IPS-11a (cell line): ENCODE measurements around the gene NOS2.
"Not testable (repeated sequence)": the region's sequence is repeated elsewhere in the genome, so short reads cannot be mapped to it uniquely, and the experiment has no call there.

Experiments
- H3K4me3 ChIP-seq: one replicate; pipeline ENCODE4 v1.5.1; 2013; ENCODE audit warnings: low read depth, low read length, control low read depth

Gene NOS2

DNA sequence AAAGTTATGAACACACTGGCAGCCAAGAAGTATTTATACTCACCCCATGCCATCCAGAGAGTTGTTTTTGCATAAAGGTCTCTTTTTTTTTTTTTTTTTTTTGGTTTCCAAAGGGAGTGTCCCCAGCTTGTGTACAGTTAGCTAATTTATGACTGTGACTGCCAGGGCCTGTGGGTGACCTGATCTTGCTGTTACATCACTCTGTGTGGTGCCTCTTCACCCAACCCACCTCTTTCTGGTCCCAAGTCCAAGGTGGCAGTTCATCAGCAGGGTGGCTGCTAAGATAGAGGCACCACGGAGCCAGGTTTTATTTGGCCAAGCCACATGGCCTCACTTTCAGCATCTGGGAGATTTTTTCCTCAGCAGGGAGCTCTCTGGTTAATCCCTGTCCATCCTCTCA is at the start of gene NOS2:
NOS2 (minus strand) TSS at position 8 of the 400 bp plus-strand sequence. CDS start 1,720 bp downstream, outside the sequence.
- H3K4me3 ChIP-seq: no peak within 1 kb of the TSS

DNA sequence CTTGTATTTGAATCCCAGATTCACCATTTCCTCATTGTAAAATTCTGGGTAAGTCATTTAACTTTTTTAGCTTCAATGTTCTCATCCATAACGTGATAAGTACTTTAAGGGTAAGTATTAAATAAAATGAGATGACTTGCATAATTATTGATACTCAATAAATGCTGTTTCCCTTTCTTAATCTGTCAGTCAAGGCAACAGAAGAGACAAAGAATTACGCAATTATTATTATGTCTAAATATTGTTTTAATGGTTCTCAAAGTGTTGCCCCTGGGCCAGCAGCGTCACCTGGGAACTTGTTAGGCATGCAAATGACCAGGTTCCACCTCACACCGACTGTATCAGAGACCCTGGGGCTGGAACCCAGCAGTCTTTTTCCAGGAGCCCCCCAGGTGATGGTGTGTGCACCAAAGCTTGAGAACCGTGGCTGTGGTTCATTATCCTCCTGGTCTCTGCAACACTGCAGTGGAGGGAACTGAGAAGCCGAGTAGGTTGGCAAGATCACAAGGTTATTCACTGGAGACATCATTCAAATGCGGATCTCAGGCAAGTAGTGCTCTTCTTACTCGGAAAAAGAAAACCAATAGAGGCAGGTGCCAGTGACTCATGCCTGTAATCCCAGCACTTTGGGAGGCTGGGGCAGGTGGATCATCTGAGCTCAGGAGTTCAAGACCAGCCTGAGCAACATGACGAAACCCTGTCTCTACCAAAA is 49.3 kb upstream of the NOS2 start:
- H3K4me3 ChIP-seq: no peak overlapping the region

DNA sequence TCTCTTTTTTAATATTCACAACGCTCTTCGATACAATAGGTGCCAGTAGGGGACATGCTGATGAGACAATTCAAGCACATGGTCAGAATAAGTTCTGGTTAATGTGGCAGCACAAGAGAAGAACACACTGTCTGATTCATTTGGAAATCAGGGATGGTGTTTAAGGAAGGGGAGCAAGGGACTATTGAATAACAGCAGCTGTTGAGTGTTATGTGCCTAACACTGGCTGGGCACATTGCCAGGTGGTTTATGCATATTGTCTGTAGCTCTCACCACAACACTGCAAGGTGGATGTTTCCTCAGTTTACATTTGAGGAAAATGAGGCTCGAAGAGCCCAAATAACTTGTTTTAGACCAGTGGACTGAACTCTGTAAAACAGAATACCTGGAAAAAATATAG is 48.6 kb upstream of the NOS2 start:
- no peak overlapping the region for H3K4me3 ChIP-seq

- not testable (repeated sequence) for H3K4me3 ChIP-seq
Measured at GRCh38 chr17:27846808-27847307, 46.5 kb upstream of the NOS2 start.

DNA sequence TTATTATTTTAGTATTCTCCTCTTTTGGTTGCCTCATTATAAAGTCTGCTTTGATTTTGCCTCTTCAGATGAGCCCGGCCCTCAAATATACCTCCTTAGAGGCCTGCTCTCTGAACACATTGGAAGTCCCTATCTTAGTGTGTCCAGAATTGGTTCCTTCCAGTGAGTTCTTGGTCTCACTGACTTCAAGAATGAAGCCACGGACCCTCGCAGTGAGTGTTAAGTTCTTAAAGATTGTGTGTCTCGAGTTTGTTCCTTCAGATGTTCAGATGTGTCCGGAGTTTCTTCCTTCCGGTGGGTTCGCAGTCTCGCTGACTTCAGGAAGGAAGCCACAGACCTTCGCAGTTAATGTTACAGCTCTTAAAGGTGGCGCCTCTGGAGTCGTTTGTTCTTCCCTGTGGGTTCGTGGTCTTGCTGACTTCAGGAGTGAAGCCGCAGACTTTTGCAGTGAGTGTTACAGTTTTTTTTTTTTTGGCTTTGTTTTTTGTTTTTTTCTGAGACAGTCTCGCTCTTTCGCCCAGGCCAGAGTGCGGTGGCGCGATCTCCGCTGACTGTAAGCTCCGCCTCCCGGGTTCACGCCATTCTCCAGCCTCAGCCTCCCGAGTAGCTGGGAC is 45.8 kb upstream of the NOS2 start:
- H3K4me3 ChIP-seq: no peak overlapping the region

DNA sequence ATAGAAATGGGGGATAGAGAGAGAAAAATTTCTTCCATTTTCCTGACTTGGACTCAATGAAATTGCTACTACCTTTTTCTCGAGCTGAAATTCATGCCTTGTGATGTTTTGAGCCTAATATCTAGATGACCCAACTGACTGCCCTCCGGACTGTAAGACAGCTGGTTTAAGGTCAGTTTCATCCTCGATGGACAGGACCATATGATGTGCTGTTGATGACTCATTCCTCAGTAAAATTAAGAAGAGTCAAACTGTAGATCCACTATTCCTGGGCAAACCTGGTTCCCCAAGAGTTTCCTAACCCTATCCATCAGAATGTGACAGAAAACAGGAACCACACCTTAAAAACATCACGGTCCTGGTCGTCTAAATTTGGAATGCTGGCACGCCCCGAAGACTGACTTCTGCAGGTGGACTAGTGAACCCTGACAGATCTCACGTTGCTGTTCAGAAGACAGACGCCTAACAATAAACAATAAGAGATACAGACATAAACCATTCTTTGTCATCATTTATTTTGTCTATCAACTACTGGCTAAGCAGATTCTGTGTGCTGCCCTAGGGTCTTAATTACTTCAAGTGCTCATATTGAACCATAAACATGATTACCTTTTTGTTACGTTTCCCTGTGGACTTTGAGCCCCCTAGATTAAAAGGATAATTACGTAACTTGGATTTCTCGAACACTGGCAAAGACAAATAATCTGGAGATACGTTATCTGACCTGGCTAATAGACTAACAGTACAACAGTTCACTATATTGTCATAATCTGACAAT is 45.1 kb upstream of the NOS2 start:
- H3K4me3 ChIP-seq: no peak overlapping the region

- H3K4me3 ChIP-seq: no peak overlapping the region
Measured at GRCh38 chr17:27840688-27841087, 40.4 kb upstream of the NOS2 start.

- H3K4me3 ChIP-seq: not testable (repeated sequence)
Measured at GRCh38 chr17:27840406-27840678, 40.0 kb upstream of the NOS2 start.

DNA sequence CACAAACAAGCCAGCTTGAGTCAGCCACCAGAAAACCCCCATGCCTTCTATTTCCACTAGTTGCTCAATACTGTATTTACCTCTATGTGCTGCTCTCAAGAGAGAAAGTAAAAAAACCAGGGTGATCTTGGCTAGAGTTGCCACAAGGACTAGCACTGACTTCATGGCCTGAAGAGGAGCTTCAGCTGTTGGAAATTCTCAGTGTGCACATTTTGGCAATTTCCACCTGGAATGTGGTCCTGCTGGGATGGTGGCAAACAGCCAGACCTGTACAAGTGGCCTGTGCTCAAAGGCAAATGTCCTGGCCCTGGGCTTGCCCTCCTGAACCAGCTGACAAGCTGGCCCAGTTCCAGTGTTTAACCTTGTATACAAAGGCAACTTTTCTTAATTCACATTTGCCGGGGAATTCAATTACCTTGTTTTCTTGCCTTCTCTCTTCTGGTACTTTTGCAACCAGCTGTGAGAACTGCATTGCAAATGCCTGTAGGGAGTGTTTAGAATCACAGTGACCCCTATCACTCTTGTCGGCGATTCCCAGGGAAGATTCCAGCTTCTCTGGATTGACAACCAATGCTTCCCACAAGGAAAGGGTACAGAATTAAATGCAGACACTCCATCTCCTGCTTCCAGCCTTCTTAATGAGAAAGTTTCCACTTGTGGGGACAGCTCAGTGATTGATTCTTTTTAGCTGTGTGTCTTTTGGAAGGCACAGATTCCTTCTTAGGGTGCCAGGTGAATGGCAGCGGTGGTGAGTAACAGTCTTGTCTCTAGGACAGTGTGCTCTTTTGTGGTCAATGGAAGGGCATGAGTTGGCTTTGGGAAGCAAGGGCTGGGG is 39.5 kb upstream of the NOS2 start:
- H3K4me3 ChIP-seq: not testable (repeated sequence)

- H3K4me3 ChIP-seq: not testable (repeated sequence)
Measured at GRCh38 chr17:27838607-27839006, 38.3 kb upstream of the NOS2 start.

DNA sequence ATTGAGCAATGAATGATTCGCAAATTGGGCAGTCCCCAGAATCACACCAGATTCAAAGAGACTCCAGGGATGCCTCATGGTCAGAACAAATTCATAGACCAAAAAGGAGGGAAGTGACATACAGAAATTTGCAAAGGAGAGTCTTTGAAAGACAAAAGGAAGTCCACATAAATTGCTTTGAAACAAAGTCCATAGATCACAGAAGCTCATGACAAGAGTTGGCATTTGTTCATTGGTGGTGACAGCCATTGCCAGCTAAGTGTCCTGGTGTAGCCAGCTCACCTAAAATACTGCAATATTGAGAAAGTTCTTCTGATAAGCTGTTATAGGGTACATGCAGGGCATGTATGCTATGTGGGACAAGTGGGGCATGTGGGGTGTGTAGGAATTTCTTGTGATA is 37.4 kb upstream of the NOS2 start:
- not testable (repeated sequence) for H3K4me3 ChIP-seq

DNA sequence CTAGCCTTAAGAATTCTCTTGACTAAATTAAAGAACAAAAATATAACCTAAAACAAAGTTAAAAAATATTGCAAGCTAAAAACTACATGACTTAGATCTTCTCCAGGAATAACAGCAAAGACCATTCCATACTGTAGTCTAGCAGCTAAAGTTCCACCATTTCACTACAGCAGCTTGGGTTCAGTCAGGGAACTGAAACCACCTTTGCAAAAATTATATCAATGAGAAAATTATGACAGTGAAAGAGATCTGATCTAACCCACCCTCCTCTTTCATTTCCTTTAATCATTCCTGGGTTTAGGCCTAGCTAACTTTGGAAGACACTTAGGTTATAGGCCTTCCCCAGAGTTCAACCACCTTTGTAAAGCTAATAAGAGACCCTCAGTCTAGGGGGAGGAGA is 36.3 kb upstream of the NOS2 start:
- no peak overlapping the region for H3K4me3 ChIP-seq

GRCh38 chr17:27834571-27834970 is 34.2 kb upstream of the NOS2 start:
- no peak overlapping the region for H3K4me3 ChIP-seq

DNA sequence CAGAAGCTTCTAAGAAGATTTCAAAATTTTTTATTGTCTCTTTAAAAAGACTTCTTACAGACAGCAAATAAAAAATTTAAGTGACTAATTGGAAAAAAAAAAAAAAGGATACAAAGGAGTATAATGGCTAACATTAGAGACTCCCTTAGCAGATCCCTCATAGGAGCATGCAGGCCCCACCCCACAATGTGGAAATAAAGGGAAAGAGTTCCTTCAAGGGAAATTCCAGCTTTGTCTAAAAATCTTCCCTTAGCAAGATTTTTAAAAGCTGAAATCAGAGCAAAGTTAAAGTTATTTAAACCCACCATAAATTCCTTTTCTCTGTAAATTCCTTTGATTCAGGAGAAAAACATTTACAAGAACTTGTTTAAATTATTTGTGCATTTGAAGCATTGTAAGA is 32.5 kb upstream of the NOS2 start:
- no peak overlapping the region for H3K4me3 ChIP-seq

DNA sequence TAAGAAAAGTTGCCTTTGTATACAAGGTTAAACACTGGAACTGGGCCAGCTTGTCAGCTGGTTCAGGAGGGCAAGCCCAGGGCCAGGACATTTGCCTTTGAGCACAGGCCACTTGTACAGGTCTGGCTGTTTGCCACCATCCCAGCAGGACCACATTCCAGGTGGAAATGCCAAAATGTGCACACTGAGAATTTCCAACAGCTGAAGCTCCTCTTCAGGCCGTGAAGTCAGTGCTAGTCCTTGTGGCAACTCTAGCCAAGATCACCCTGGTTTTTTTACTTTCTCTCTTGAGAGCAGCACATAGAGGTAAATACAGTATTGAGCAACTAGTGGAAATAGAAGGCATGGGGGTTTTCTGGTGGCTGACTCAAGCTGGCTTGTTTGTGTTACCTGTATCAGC is 29.6 kb upstream of the NOS2 start:
- H3K4me3 ChIP-seq: not testable (repeated sequence)

- H3K4me3 ChIP-seq: not testable (repeated sequence)
Measured at GRCh38 chr17:27829143-27829711, 28.9 kb upstream of the NOS2 start.

GRCh38 chr17:27825459-27825858 is 25.1 kb upstream of the NOS2 start:
- no peak overlapping the region for H3K4me3 ChIP-seq

DNA sequence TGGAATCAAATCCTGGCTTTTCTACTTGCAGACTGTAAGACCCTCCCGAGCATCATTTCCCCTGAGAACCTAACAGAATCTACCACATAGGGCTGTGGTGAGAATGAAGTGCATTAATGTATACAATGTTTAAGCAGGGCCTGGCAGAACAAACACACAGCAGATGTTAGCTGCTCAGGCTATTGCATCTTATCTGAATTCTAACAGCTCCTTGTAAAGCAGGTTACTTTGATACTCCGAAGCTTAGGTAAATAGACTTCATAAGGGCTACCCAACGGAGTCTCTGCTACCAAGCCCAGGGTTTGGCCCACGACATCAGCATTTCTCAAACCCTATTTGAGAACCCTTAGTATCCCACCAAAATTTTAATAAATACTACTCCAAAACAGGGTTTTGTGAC is 24.4 kb upstream of the NOS2 start:
- H3K4me3 ChIP-seq: no peak overlapping the region

DNA sequence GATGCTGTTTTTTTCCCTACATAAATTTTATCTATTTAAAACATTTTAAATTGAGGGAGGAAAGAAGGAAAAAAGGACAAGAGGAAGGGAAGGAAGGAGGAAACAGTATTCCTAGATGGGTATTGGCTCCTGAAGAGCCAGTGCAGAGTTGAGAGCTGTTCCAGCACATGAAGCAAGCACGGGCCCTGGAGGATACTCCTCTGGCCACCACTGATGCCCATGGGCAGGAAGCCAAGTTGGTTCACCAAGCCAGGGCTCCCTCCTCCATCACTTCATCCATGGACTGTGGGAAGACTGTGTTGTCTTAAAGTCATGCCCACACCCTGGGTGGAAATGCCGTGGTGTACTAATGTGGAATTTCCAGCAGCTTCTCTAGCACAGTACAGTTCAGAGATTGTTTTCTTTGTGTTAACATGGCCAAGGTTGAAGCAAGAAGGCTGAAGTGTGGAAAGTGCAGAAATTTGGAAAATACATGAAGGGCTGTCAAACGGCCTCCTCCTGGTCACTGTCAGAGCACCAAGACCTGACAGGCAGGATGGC is 23.9 kb upstream of the NOS2 start:
- H3K4me3 ChIP-seq: no peak overlapping the region

GRCh38 chr17:27822108-27822507 is 21.8 kb upstream of the NOS2 start:
- not testable (repeated sequence) for H3K4me3 ChIP-seq

DNA sequence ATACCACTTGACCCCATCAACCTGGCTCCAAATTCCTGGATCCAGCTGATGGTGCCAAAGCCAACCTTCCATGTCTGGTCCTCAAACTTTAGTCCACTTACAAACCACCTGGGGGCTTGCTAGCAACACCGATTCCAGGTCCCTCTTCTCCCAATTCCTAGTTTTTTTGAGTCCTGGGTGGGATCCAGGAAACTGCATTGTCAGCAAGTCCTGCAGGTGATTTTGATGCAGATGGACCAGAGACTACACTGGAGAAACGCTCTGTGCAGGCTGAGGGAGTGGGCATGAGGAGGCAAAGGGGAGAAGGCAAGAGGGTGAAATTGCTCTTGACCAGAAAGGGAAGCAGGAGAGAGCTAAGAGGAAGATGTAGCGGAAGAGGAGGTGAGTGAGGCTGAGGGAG is 21.0 kb upstream of the NOS2 start:
- no peak overlapping the region for H3K4me3 ChIP-seq
